Activated naive CD8-positive, alpha-beta T cell treated with anti-CD3 and anti-CD28 coated beads, Interleukin-2, amount 10 ng/mL, durations not matched to agents 7 days and 5 days (primary cell): Measurements from ENCODE around the gene INMT. TPM values are rescaled to one million over a fixed set of nuclear protein-coding genes. Genes with fewer than 3 reads are reported as not detected.

Source experiments
- ATAC-seq: fragments of 150-1000 bp; cut with Tn5 transposase; one replicate; pipeline ENCODE4 v1.10.0; 2021; ENCODE audit warnings: low read depth, moderate library complexity
- POLR2A ChIA-PET: fragments of 350-600 bp; sonication (Branson Sonifier 250); formaldehyde crosslinking; loops from one replicate; lab custom pipeline; 2021; ENCODE audit warnings: antibody characterized with exemption; lab: Charles Lee
- DNase-seq: peaks from one replicate; pipeline ENCODE4 v3.0.0; 2021
- H3K27ac Mint-ChIP-seq: one replicate; pipeline ENCODE4 v1.8.0; 2022; ENCODE audit warnings: mild to moderate bottlenecking, mixed read lengths
- H3K27me3 Mint-ChIP-seq: one replicate; pipeline ENCODE4 v1.8.0; 2022; ENCODE audit warnings: mild to moderate bottlenecking, moderate library complexity, mixed read lengths
- H3K36me3 Mint-ChIP-seq: one replicate; pipeline ENCODE4 v1.8.0; 2021; ENCODE audit warnings: mild to moderate bottlenecking, mixed read lengths
- H3K4me1 Mint-ChIP-seq: one replicate; pipeline ENCODE4 v1.8.0; 2021; ENCODE audit warnings: mixed read lengths
- H3K4me3 Mint-ChIP-seq: one replicate; pipeline ENCODE4 v1.8.0; 2022; ENCODE audit warnings: mild to moderate bottlenecking, moderate library complexity, mixed read lengths
- H3K9me3 Mint-ChIP-seq: one replicate; pipeline ENCODE4 v1.8.0; 2021; ENCODE audit warnings: mixed read lengths
- total RNA-seq, 2 experiments: library from RNA; stranded (reverse); gene quantifications; one replicate each; pipeline ENCODE4 v1.2.3, GENCODE V29; 2021

INMT gene
- total RNA-seq, 2 experiments from 2014 or later: 0.30 to 0.37 TPM

DNA sequence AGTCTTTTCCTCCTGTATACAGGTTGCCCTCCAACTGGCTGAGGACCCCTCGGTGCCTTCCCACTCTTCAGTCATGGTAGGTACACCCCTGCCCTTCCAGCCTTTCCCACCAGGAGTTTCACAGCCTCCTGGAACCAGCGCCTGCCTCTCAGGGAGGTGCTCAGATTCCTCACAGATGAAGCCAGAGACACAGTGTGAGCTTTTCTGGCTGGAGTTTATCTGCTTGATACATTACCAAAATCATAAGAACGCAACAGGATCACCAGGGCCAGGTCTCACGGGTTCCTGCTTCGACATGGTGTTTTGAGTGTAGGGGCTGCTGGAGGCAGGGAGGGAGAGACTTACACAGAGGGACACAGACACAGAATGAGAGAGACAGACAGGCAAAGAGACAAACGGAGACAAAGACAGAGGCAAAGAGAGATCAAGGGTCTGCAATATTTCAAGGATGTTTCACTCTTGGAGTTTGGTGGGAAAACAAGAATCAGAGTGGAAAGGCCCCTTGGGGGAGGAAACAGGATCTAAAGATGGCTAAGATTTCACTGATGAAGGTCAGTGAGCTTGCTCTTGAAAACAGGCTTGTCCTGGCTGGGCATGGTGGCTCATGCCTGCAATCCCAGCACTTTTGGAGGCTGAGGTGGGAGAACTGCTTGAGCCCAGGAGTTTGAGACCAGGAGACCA, 6.5 kb upstream of the INMT start:
- Mint-ChIP-seq H3K27ac (no peak overlapping the region), H3K36me3 (no peaks in the 10 kb centered on the region), H3K4me1 (peaks cover 12% of the 10 kb centered on the region), H3K4me3 (no peak overlapping the region), H3K27me3 (peaks cover 8% of the 10 kb centered on the region), H3K9me3 (no peaks in the 10 kb centered on the region)
- no peak for ATAC-seq
- no peak for DNase-seq
- POLR2A ChIA-PET: no interaction called here

DNA sequence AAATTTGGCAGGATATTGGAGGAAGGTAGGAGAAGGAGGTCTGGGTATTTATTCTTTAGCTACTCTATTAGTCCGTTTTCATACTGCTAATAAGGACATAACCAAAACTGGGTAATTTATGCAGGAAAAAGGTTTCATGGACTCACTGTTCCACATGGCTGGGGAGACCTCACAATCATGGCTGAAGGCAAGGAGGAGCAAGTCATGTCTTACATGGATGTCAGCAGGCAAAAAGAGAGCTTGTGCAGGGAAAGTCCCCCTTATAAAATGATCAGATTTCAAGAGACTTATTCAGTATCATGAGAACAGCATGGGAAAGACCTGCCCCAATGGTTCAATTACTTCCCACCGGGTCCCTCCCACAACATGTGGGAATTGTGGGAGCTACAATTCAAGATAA, 1.9 kb upstream of the INMT start:
- H3K4me1 Mint-ChIP-seq: no peaks in the 10 kb centered on the region
- H3K9me3 Mint-ChIP-seq: no peaks in the 10 kb centered on the region
- H3K27ac Mint-ChIP-seq: no peak overlapping the region
- no peak for ATAC-seq
- no peak overlapping the region for H3K4me3 Mint-ChIP-seq
- POLR2A ChIA-PET: interaction anchor here (0.7 kb wide), 1 partner anchor 41 kb away, joined by 4 read pairs; no protein-coding TSS in a partner anchor
- H3K36me3 Mint-ChIP-seq: no peaks in the 10 kb centered on the region
- no peak for DNase-seq
- H3K27me3 Mint-ChIP-seq: peaks cover 9% of the 10 kb centered on the region

DNA sequence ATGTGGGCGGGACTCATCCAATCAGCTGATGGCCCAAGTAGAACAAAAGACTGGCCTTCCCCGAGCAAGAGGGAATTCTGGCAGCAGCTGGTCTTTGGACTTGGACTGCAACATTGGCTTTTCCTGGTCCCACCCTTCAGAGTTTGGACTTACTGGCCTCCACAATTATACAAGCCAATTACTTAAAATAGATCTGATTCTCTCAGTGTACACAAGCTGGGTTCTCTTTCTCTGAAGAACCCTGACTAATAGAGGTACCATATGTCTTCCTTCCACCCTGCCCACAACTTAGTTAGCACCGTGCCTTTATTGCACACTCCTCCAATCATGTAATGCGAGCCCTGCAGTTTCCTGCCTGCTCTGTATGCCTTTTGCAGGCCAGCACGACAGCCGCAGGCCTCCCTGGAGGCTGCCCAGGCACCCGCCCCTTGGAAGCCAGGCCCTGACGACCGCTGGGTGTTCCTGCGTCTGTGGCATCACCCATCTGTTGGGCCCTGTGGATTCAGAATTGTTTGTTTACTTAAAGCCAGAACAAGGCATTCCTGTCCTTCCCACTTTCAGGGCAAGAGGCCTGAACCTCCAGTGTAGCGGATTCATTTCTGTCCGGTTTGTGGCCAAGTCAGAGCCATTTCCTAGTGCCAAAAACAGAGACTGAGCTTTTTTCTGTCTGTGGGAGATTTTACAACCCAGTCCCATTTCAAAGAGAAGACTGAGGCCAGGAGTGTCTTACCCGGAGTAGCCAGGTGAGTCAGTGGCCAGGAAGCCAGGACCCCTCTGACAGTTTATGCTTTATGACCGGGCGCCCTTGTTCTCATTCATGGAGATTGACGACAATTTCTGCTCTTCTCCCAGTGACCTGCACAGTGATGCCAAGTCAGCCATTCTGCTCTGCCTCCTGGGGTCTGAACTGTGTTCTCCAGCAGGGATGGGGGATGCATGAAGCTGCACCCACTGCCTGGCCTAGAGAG, 968 bp upstream of the INMT start:
- POLR2A ChIA-PET: interaction anchor here (0.7 kb wide), 1 partner anchor 42 kb away, joined by 4 read pairs; no protein-coding TSS in a partner anchor

GRCh38 chr7:30752484-30752883, 549 bp downstream of the INMT start:
- Mint-ChIP-seq H3K27me3 (peaks cover 4% of the 10 kb centered on the region), H3K4me3 (no peak overlapping the region), H3K27ac (no peak overlapping the region), H3K36me3 (no peaks in the 10 kb centered on the region), H3K9me3 (no peaks in the 10 kb centered on the region), H3K4me1 (no peaks in the 10 kb centered on the region)
- DNase-seq (no peak), ATAC-seq (no peak)
- POLR2A ChIA-PET: no interaction called here

More for the DNA sequence above, 968 bp upstream of the INMT start:
- Mint-ChIP-seq H3K9me3 (no peaks in the 10 kb centered on the region), H3K4me1 (no peaks in the 10 kb centered on the region), H3K36me3 (no peaks in the 10 kb centered on the region), H3K4me3 (no peak overlapping the region), H3K27me3 (peaks cover 9% of the 10 kb centered on the region), H3K27ac (no peak overlapping the region)
- ATAC-seq: no peak
- DNase-seq: no peak

- ATAC-seq: no peak
Measured at GRCh38 chr7:30752979-30753378, 1.0 kb downstream of the INMT start.

DNA sequence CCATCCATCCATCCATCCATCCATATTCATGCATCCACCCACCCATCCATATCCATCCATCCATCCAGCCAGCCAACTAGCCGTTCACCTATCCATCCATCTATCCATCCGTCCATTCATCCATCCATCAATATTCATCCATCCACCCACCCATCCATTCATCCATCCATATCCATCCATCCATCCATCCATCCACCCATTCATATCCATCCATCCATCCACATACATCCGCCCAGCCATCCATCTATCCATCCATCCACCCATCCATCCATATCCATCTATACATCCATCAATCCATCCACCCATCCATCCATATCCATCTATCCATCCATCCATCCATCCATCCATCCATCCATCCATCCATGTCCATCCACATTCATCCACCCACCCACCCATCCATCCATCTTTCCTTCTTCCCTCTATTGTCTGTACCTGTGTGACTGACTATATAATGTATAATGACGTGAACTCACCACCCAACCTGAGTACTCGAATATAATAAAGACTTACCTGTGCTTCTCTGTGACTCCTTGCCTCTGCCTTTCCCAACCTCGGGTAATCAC, 2.5 kb downstream of the INMT start:
- no peaks in the 10 kb centered on the region for H3K4me1 Mint-ChIP-seq
- no peak overlapping the region for H3K27ac Mint-ChIP-seq
- DNase-seq (no peak), ATAC-seq (no peak)
- POLR2A ChIA-PET: no interaction called here
- H3K4me3 Mint-ChIP-seq: no peak overlapping the region
- H3K27me3 Mint-ChIP-seq: peaks cover 4% of the 10 kb centered on the region
- no peaks in the 10 kb centered on the region for H3K36me3 Mint-ChIP-seq
- no peaks in the 10 kb centered on the region for H3K9me3 Mint-ChIP-seq

More at GRCh38 chr7:30752979-30753378, 1.0 kb downstream of the INMT start:
- Mint-ChIP-seq H3K27ac (no peak overlapping the region), H3K4me3 (no peak overlapping the region), H3K36me3 (no peaks in the 10 kb centered on the region), H3K9me3 (no peaks in the 10 kb centered on the region), H3K4me1 (no peaks in the 10 kb centered on the region), H3K27me3 (peaks cover 6% of the 10 kb centered on the region)
- POLR2A ChIA-PET: no interaction called here
- no peak for DNase-seq

DNA sequence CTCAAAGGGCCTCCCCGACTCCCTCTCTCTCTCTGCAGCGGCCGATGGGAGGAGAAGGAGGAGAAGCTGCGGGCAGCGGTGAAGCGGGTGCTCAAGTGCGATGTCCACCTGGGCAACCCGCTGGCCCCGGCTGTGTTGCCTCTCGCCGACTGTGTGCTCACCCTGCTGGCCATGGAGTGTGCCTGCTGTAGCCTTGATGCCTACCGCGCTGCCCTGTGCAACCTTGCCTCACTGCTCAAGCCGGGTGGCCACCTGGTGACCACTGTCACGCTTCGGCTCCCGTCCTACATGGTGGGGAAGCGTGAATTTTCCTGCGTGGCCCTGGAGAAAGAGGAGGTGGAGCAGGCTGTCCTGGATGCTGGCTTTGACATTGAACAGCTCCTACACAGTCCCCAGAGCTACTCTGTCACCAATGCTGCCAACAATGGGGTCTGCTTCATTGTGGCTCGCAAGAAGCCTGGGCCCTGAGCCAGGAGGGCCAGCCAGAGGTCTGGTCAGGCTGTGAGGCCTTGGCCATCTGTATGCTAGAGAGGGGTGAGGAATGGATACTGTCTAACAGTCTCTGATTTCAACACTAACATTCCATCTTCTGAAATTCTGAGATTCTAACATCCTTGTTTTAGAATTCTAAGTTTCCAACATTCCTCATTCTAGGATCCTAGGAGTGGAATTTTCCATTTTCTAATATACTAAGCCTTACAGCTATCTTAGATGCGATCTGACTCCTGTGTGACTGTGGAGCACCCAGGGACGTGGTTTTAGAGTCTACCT, 3.6 kb downstream of the INMT start:
- Mint-ChIP-seq H3K9me3 (no peaks in the 10 kb centered on the region), H3K4me3 (no peak overlapping the region), H3K4me1 (no peaks in the 10 kb centered on the region), H3K36me3 (no peaks in the 10 kb centered on the region), H3K27me3 (peaks cover 9% of the 10 kb centered on the region), H3K27ac (no peak overlapping the region)
- ATAC-seq (no peak), DNase-seq (no peak)
- POLR2A ChIA-PET: no interaction called here

GRCh38 chr7:30757342-30757692, 5.4 kb downstream of the INMT start:
- DNase-seq: no peak
- Mint-ChIP-seq H3K27ac (no peak overlapping the region), H3K36me3 (no peaks in the 10 kb centered on the region), H3K4me3 (no peak overlapping the region), H3K27me3 (peaks cover 14% of the 10 kb centered on the region), H3K4me1 (no peaks in the 10 kb centered on the region), H3K9me3 (no peaks in the 10 kb centered on the region)
- ATAC-seq: no peak
- POLR2A ChIA-PET: no interaction called here

GRCh38 chr7:30760514-30761213, 8.7 kb downstream of the INMT start:
- H3K27me3 Mint-ChIP-seq: peaks cover 14% of the 10 kb centered on the region
- ATAC-seq (no peak), DNase-seq (no peak)
- no peaks in the 10 kb centered on the region for H3K36me3 Mint-ChIP-seq
- no peaks in the 10 kb centered on the region for H3K9me3 Mint-ChIP-seq
- no peaks in the 10 kb centered on the region for H3K4me1 Mint-ChIP-seq
- POLR2A ChIA-PET: no interaction called here
- no peak overlapping the region for H3K4me3 Mint-ChIP-seq
- H3K27ac Mint-ChIP-seq: no peak overlapping the region

GRCh38 chr7:30761214-30762156, 9.6 kb downstream of the INMT start:
- Mint-ChIP-seq H3K4me1 (no peaks in the 10 kb centered on the region), H3K4me3 (no peak overlapping the region), H3K9me3 (no peaks in the 10 kb centered on the region), H3K27me3 (peaks cover 14% of the 10 kb centered on the region), H3K36me3 (no peaks in the 10 kb centered on the region), H3K27ac (no peak overlapping the region)
- POLR2A ChIA-PET: no interaction called here
- ATAC-seq: no peak
- DNase-seq: no peak

GRCh38 chr7:30764030-30764975, 12.4 kb downstream of the INMT start:
- H3K4me1 Mint-ChIP-seq: no peaks in the 10 kb centered on the region
- H3K27me3 Mint-ChIP-seq: peaks cover 14% of the 10 kb centered on the region
- H3K9me3 Mint-ChIP-seq: no peaks in the 10 kb centered on the region
- no peak for DNase-seq
- no peak overlapping the region for H3K4me3 Mint-ChIP-seq
- POLR2A ChIA-PET: no interaction called here
- no peak for ATAC-seq
- no peak overlapping the region for H3K27ac Mint-ChIP-seq
- no peaks in the 10 kb centered on the region for H3K36me3 Mint-ChIP-seq
